SK-N-SH treated with all-trans-retinoic acid at 6 μM for 48 hours (cell line): ENCODE data around the gene VPS13D.

Source experiments
- BACH2 ChIP-seq: fragments of 250-450 bp; sonication (Bioruptor Pico); IDR thresholded peaks from 2 replicates; pipeline ENCODE4 v1.9.0; 2021; ENCODE audit warnings: mild to moderate bottlenecking, borderline replicate concordance
- ZNF565 ChIP-seq: fragments of 450-650 bp; formaldehyde crosslinking; conservative IDR thresholded peaks from 2 replicates; pipeline ENCODE4 v1.5.0; 2020; ENCODE audit warnings: low read depth, mild to moderate bottlenecking, moderate library complexity

- no peak for TF ChIP-seq BACH2
- no peak for TF ChIP-seq ZNF565 (CRISPR knock-in tag)
These were observed 35.1 kb upstream of the VPS13D start for GRCh38 chr1:12194666-12195216.
